Measurements from ENCODE around the gene AP2B1. TPM values are rescaled to one million over a fixed set of nuclear protein-coding genes. Genes with fewer than 3 reads are reported as not detected.

The AP2B1 gene
- total RNA-seq, 1 donor from 2014 or later = 142 TPM

GRCh38 chr17:35710950-35711349, 123.8 kb downstream of the AP2B1 start:
- no peak for TF ChIP-seq CTCF (conservative IDR thresholded peaks at IDR 0.05; ENCODE audit: low read depth, low read length)
- no peak for DNase-seq (ENCODE audit: low read depth)
- no peak overlapping the region for H3K4me3 ChIP-seq (ENCODE audit: low read depth, low read length)

GRCh38 chr17:35713069-35713728, 126.1 kb downstream of the AP2B1 start:
- no peak for DNase-seq (ENCODE audit: low read depth)
- no peak overlapping the region for H3K4me3 ChIP-seq (ENCODE audit: low read depth, low read length)
- no peak for TF ChIP-seq CTCF (conservative IDR thresholded peaks at IDR 0.05; ENCODE audit: low read depth, low read length)

GRCh38 chr17:35714988-35715387, 127.9 kb downstream of the AP2B1 start:
- no peak for TF ChIP-seq CTCF (conservative IDR thresholded peaks at IDR 0.05; ENCODE audit: low read depth, low read length)
- DNase-seq (ENCODE audit: low read depth) = no peak
- no peak overlapping the region for H3K4me3 ChIP-seq (ENCODE audit: low read depth, low read length)

- no peak for TF ChIP-seq CTCF (conservative IDR thresholded peaks at IDR 0.05; ENCODE audit: low read depth, low read length)
- no peak for DNase-seq (ENCODE audit: low read depth)
Measured at GRCh38 chr17:35715416-35715815, 128.3 kb downstream of the AP2B1 start.

DNA sequence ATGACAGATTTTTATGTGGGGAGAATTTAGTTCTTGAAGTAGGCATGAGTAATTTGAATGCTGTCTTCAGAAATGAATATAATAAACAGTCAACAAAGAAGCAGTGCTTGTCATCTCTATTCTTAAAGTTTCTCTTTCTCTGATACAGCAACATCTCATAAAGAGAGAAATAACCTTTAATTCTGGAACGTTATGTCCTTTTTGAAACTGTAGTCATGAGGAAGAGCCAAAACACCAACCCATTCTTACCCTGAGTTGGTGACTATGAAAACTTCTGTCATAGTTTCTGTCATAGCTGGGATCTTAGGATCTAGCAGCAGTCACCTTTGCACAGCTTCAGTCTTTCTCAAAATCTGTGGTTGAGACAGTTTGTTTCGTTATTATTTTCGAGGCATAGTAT, 129.1 kb downstream of the AP2B1 start:
- DNase-seq (ENCODE audit: low read depth) = no peak
- TF ChIP-seq CTCF (conservative IDR thresholded peaks at IDR 0.05; ENCODE audit: low read depth, low read length) = no peak
- no peak overlapping the region for H3K4me3 ChIP-seq (ENCODE audit: low read depth, low read length)

More at GRCh38 chr17:35715416-35715815, 128.3 kb downstream of the AP2B1 start:
- no peak overlapping the region for H3K4me3 ChIP-seq (ENCODE audit: low read depth, low read length)

- TF ChIP-seq CTCF (conservative IDR thresholded peaks at IDR 0.05; ENCODE audit: low read depth, low read length) = no peak
- no peak for DNase-seq (ENCODE audit: low read depth)
- H3K4me3 ChIP-seq (ENCODE audit: low read depth, low read length) = no peak overlapping the region
Measured at GRCh38 chr17:35716897-35717465, 129.9 kb downstream of the AP2B1 start.

DNA sequence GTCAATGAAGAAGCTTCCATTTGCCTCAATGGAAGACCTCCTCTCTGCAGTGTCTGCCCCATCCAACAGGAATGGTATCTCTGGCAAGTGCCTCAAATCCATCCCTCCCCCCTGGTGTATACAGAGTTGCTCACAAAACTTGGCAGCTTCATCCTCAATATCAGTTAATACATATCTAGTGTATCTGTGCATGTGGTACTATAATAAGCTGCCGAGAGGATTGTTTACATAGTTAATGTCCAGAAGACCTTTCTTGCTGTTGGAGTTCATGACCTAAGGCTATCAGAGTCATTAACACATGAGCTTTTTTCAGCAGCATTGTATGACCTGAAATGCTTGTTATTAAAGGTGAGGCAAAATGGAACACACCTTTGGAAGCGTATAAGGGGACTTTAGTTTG, 130.4 kb downstream of the AP2B1 start:
- TF ChIP-seq CTCF (conservative IDR thresholded peaks at IDR 0.05; ENCODE audit: low read depth, low read length) = no peak

More for the DNA sequence above, 130.4 kb downstream of the AP2B1 start:
- H3K4me3 ChIP-seq (ENCODE audit: low read depth, low read length) = no peak overlapping the region
- no peak for DNase-seq (ENCODE audit: low read depth)
